ENCODE measurements around the gene ZNF587B.

DNA sequence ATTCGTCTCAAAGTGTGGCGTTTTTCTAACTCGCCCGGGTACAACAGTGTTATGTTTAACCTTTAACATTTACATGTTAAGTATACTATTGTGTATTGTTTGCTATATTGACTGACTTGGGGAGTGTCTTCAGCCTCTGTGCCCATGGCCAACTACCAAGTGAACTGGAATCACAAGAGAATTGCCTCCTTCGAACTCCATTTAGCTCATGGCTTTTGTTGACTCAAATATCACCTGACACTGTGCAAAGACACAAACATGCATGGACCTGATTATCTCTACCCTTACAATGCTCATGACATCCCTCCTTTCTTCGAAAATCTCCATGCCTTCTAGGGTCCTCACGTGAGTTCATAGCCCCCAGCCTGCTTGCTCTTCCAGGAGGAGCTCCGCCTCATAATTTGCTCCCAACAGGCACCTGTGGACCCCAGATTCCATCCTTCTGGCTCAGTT, 58.0 kb downstream of the ZNF587B start:
- TF ChIP-seq POLR2AphosphoS5 (IDR thresholded peaks at IDR 0.05) (no peak), EP300 (IDR thresholded peaks at IDR 0.05; ENCODE audit: low read depth) (no peak), POLR2A (IDR thresholded peaks at IDR 0.05) (no peak)
- TF ChIP-seq, protein P1, sequence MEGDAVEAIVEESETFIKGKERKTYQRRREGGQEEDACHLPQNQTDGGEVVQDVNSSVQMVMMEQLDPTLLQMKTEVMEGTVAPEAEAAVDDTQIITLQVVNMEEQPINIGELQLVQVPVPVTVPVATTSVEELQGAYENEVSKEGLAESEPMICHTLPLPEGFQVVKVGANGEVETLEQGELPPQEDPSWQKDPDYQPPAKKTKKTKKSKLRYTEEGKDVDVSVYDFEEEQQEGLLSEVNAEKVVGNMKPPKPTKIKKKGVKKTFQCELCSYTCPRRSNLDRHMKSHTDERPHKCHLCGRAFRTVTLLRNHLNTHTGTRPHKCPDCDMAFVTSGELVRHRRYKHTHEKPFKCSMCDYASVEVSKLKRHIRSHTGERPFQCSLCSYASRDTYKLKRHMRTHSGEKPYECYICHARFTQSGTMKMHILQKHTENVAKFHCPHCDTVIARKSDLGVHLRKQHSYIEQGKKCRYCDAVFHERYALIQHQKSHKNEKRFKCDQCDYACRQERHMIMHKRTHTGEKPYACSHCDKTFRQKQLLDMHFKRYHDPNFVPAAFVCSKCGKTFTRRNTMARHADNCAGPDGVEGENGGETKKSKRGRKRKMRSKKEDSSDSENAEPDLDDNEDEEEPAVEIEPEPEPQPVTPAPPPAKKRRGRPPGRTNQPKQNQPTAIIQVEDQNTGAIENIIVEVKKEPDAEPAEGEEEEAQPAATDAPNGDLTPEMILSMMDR (IDR thresholded peaks at IDR 0.05), result no peak
